ENCODE measurements around the gene CACNA1C. TPM values are rescaled to one million over a fixed set of nuclear protein-coding genes. Genes with fewer than 3 reads are reported as not detected.

CACNA1C gene
- total RNA-seq, 1 experiment from 2014 or later = 1.1 TPM

DNA sequence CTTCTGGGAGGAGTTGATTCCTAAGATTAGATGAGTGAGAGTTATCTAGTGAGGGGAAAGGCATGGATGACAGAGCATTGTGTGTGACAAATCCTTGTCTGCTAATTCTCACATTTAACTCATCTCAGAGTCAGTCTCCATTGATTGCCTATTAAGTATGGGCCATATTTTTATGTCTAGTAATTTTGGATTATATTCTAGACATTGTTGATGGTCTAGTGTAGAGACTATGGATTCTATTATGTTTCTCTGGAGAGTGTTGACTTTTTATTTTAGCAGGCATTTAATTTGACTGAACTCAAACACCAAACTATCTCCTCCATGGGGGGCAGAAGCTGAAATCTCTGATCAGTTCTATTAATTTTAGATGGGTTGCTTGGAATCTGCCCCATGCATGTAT lies 114.4 kb downstream of the CACNA1C start:
- H2AFZ ChIP-seq (ENCODE audit: low read length) = no peak overlapping the region
- Mint-ChIP-seq H3K4me3 (no peak overlapping the region), H3K4me1 (peaks cover 4% of the 10 kb centered on the region in 2 experiments; a peak in 3 of 4 replicates), H3K27me3 (ENCODE audit: low read depth) (no peaks in the 10 kb centered on the region; the same call in 1 of the 2 replicates), H3K36me3 (ENCODE audit: insufficient read depth in 1 of 3, low read depth in 3 of 3) (peaks cover 0 to 6% (median 0%) of the 10 kb centered on the region in 3 experiments; a peak in 1 of 7 replicates), H3K27ac (no peak overlapping the region), H3K9me3 (peaks cover 5 to 8% of the 10 kb centered on the region in 2 experiments; a peak in 3 of 5 replicates)
- no peak overlapping the region for H2BK120ac ChIP-seq (ENCODE audit: low read depth, low read length, poor library complexity, severe bottlenecking)
- DNase-seq = no peak
- H2BK20ac ChIP-seq (ENCODE audit: low read depth, low read length, poor library complexity, severe bottlenecking) = no peak overlapping the region
- no peak overlapping the region for H3K4ac ChIP-seq (ENCODE audit: low read depth, low read length)
- H3K18ac ChIP-seq (ENCODE audit: insufficient read length, low read depth, low read length) = no peak overlapping the region
- H2BK15ac ChIP-seq (ENCODE audit: low read depth, low read length) = no peak overlapping the region
- no peak overlapping the region for H3K56ac ChIP-seq (ENCODE audit: insufficient read length, low read depth, low read length)
- no peaks in the 10 kb centered on the region for H3K79me1 ChIP-seq (ENCODE audit: insufficient read depth, low read depth, low read length, poor library complexity, severe bottlenecking)
- no peaks in the 10 kb centered on the region for H3K27me3 ChIP-seq (ENCODE audit: insufficient read depth, low read length)
- H4K20me1 ChIP-seq (ENCODE audit: control insufficient read depth, insufficient read depth, insufficient read length) = no peaks in the 10 kb centered on the region
- no peak overlapping the region for H3K23ac ChIP-seq (ENCODE audit: insufficient read length, low read depth, low read length)
- H3K4me2 ChIP-seq (ENCODE audit: insufficient read depth, insufficient read length, low read length) = no peak overlapping the region
- no peak overlapping the region for H4K8ac ChIP-seq (replicated peaks; ENCODE audit: insufficient read length, low read depth, low read length)
- H3K9me3 ChIP-seq (ENCODE audit: control insufficient read depth, low read depth, low read length) = no peaks in the 10 kb centered on the region
- H3T11ph ChIP-seq (ENCODE audit: low read length) = no peak overlapping the region
- H3K27ac ChIP-seq (ENCODE audit: insufficient read length, low read depth, low read length) = no peak overlapping the region
- H4K91ac ChIP-seq (ENCODE audit: insufficient read length, low read depth, low read length) = no peak overlapping the region
- no peak overlapping the region for H2AK5ac ChIP-seq (ENCODE audit: insufficient read length, low read length)
- no peaks in the 10 kb centered on the region for H3K79me2 ChIP-seq (ENCODE audit: insufficient read depth, low read length)
- H3K4me1 ChIP-seq (ENCODE audit: insufficient read depth, low read length) = peaks cover 6% of the 10 kb centered on the region; the same call in 1 of the 2 replicates
- H2BK5ac ChIP-seq (ENCODE audit: insufficient read length, low read length) = no peak overlapping the region
- H2BK12ac ChIP-seq (ENCODE audit: insufficient read length, low read depth, low read length) = no peak overlapping the region
- no peak overlapping the region for H4K5ac ChIP-seq (ENCODE audit: insufficient read length, low read depth, low read length)
- H3K14ac ChIP-seq (ENCODE audit: insufficient read depth, low read length) = no peak overlapping the region
- no peak overlapping the region for H3K9ac ChIP-seq (ENCODE audit: extremely low read depth, insufficient read length, low read length)
- H3K23me2 ChIP-seq (ENCODE audit: insufficient read length, low read depth, low read length, poor library complexity, severe bottlenecking) = no peaks in the 10 kb centered on the region
- TF ChIP-seq, protein P1, sequence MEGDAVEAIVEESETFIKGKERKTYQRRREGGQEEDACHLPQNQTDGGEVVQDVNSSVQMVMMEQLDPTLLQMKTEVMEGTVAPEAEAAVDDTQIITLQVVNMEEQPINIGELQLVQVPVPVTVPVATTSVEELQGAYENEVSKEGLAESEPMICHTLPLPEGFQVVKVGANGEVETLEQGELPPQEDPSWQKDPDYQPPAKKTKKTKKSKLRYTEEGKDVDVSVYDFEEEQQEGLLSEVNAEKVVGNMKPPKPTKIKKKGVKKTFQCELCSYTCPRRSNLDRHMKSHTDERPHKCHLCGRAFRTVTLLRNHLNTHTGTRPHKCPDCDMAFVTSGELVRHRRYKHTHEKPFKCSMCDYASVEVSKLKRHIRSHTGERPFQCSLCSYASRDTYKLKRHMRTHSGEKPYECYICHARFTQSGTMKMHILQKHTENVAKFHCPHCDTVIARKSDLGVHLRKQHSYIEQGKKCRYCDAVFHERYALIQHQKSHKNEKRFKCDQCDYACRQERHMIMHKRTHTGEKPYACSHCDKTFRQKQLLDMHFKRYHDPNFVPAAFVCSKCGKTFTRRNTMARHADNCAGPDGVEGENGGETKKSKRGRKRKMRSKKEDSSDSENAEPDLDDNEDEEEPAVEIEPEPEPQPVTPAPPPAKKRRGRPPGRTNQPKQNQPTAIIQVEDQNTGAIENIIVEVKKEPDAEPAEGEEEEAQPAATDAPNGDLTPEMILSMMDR (conservative IDR thresholded peaks at IDR 0.05) = no peak

All from H9 (cell line).